Activated CD8-positive, alpha-beta memory T cell treated with anti-CD3 and anti-CD28 coated beads, Interleukin-2, amount 50 U/mL, for 24 hours (primary cell): ENCODE measurements around the gene CHCHD3.

Experiments
- DNase-seq: peaks from one replicate; pipeline ENCODE4 v3.0.0-alpha.2; 2020; ENCODE audit errors: extremely low read depth

Gene CHCHD3

GRCh38 chr7:132865366-132866143, 216.3 kb downstream of the CHCHD3 start:
- DNase-seq: no peak

- no peak for DNase-seq
Measured at GRCh38 chr7:132861940-132862554, 219.8 kb downstream of the CHCHD3 start.

- no peak for DNase-seq
Measured at GRCh38 chr7:132861424-132861823, 220.5 kb downstream of the CHCHD3 start.

- DNase-seq: no peak
Measured at GRCh38 chr7:132859199-132859598, 222.7 kb downstream of the CHCHD3 start.

GRCh38 chr7:132858760-132859159, 223.1 kb downstream of the CHCHD3 start:
- DNase-seq: no peak

- DNase-seq: no peak
Measured at GRCh38 chr7:132858251-132858650, 223.6 kb downstream of the CHCHD3 start.

- no peak for DNase-seq
Measured at GRCh38 chr7:132857703-132858102, 224.2 kb downstream of the CHCHD3 start.

GRCh38 chr7:132857031-132857430, 224.9 kb downstream of the CHCHD3 start:
- DNase-seq: no peak

- DNase-seq: no peak
Measured at GRCh38 chr7:132856416-132856815, 225.5 kb downstream of the CHCHD3 start.

- no peak for DNase-seq
Measured at GRCh38 chr7:132855901-132856300, 226.0 kb downstream of the CHCHD3 start.

GRCh38 chr7:132854238-132854637, 227.7 kb downstream of the CHCHD3 start:
- no peak for DNase-seq

GRCh38 chr7:132847376-132847775, 234.5 kb downstream of the CHCHD3 start:
- no peak for DNase-seq

GRCh38 chr7:132846086-132846485, 235.8 kb downstream of the CHCHD3 start:
- DNase-seq: no peak

- no peak for DNase-seq
Measured at GRCh38 chr7:132842478-132842877, 239.4 kb downstream of the CHCHD3 start.

- no peak for DNase-seq
Measured at GRCh38 chr7:132840199-132840598, 241.7 kb downstream of the CHCHD3 start.

- no peak for DNase-seq
Measured at GRCh38 chr7:132838313-132838712, 243.6 kb downstream of the CHCHD3 start.

- DNase-seq: no peak
Measured at GRCh38 chr7:132837529-132837928, 244.4 kb downstream of the CHCHD3 start.

GRCh38 chr7:132836746-132837145, 245.1 kb downstream of the CHCHD3 start:
- no peak for DNase-seq

GRCh38 chr7:132830941-132831340, 250.9 kb downstream of the CHCHD3 start:
- DNase-seq: no peak

GRCh38 chr7:132828502-132828901, 253.4 kb downstream of the CHCHD3 start:
- no peak for DNase-seq

- no peak for DNase-seq
Measured at GRCh38 chr7:132825932-132826835, 255.7 kb downstream of the CHCHD3 start.

- no peak for DNase-seq
Measured at GRCh38 chr7:132825222-132825621, 256.7 kb downstream of the CHCHD3 start.
